OCI-LY1 (cell line): ENCODE results near the gene BICRAL.

Source experiments
- H2AFZ ChIP-seq: fragments of 200-600 bp; sonication (generic), shearing (Covaris generic); 2 replicates; pipeline ENCODE4 v1.6.0; 2014; ENCODE audit warnings: antibody characterized with exemption, mild to moderate bottlenecking, low read length
- H3F3A ChIP-seq: fragments of 200-600 bp; sonication (generic), shearing (Covaris generic); 2 replicates; pipeline ENCODE4 v1.6.0; 2014; ENCODE audit warnings: mild to moderate bottlenecking, antibody characterized with exemption, low read length, moderate library complexity; ENCODE audit not compliant: insufficient read depth
- H3K27ac ChIP-seq: fragments of 200-600 bp; sonication (generic); 2 replicates; pipeline ENCODE4 v1.5.1; 2014; ENCODE audit warnings: low read length, mixed run types, mild to moderate bottlenecking, low read depth; ENCODE audit not compliant: poor library complexity, severe bottlenecking
- H3K27me3 ChIP-seq: fragments of 200-600 bp; sonication (generic); 2 replicates; pipeline ENCODE4 v1.6.0; 2014; ENCODE audit warnings: antibody characterized with exemption, mild to moderate bottlenecking, low read length, moderate library complexity; ENCODE audit not compliant: insufficient read depth
- H3K36me3 ChIP-seq: fragments of 200-600 bp; sonication (generic); 2 replicates; pipeline ENCODE4 v1.6.1; 2014; ENCODE audit warnings: mild to moderate bottlenecking, antibody characterized with exemption, low read length, moderate library complexity, mixed read lengths; ENCODE audit not compliant: insufficient read depth
- H3K4me1 ChIP-seq: fragments of 200-600 bp; sonication (generic); 2 replicates; pipeline ENCODE4 v1.5.1; 2014; ENCODE audit warnings: mild to moderate bottlenecking, low read length, moderate library complexity; ENCODE audit not compliant: insufficient read depth, severe bottlenecking
- H3K4me2 ChIP-seq: fragments of 200-600 bp; sonication (generic), shearing (Covaris generic); 2 replicates; pipeline ENCODE4 v1.6.1; 2014; ENCODE audit warnings: low read length
- H3K4me3 ChIP-seq: fragments of 200-600 bp; sonication (generic); 2 replicates; pipeline ENCODE4 v1.5.1; 2014; ENCODE audit warnings: low read length, low read depth, mild to moderate bottlenecking, mixed read lengths; ENCODE audit not compliant: poor library complexity, severe bottlenecking
- H3K79me2 ChIP-seq: fragments of 200-600 bp; shearing (Covaris generic); 2 replicates; pipeline ENCODE4 v1.6.1; 2016; ENCODE audit warnings: mixed run types, low read length, mixed read lengths; ENCODE audit not compliant: insufficient read depth
- H3K9ac ChIP-seq: fragments of 200-600 bp; sonication (generic), shearing (Covaris generic); 2 replicates; pipeline ENCODE4 v1.6.1; 2014; ENCODE audit warnings: mild to moderate bottlenecking, low read length, mixed read lengths
- H3K9me2 ChIP-seq: fragments of 200-600 bp; sonication (generic), shearing (Covaris generic); 2 replicates; pipeline ENCODE4 v1.6.1; 2014; ENCODE audit warnings: low read depth, mild to moderate bottlenecking, low read length, mixed read lengths
- H3K9me3 ChIP-seq: fragments of 200-600 bp; shearing (Covaris generic); 2 replicates; pipeline ENCODE4 v1.6.1; 2014; ENCODE audit warnings: low read length, mixed read lengths
- H4K20me1 ChIP-seq: fragments of 200-600 bp; sonication (generic), shearing (Covaris generic); 2 replicates; pipeline ENCODE4 v1.6.0; 2016; ENCODE audit warnings: mild to moderate bottlenecking, low read length; ENCODE audit not compliant: insufficient read depth
- EZH2 ChIP-seq: fragments of 200-600 bp; sonication (generic), shearing (Covaris generic); IDR thresholded peaks from 2 replicates; pipeline ENCODE4 v1.8.0; 2017; ENCODE audit warnings: borderline replicate concordance, mixed run types, mild to moderate bottlenecking, antibody characterized with exemption, low read length, moderate library complexity, mixed read lengths
- TF ChIP-seq, protein P1 (sequence below): fragments of 200-600 bp; sonication (generic), shearing (Covaris generic); IDR thresholded peaks from 2 replicates; pipeline ENCODE4 v1.5.1; 2017; ENCODE audit warnings: mild to moderate bottlenecking, antibody characterized with exemption, low read length, moderate library complexity, mixed read lengths

BICRAL gene

DNA sequence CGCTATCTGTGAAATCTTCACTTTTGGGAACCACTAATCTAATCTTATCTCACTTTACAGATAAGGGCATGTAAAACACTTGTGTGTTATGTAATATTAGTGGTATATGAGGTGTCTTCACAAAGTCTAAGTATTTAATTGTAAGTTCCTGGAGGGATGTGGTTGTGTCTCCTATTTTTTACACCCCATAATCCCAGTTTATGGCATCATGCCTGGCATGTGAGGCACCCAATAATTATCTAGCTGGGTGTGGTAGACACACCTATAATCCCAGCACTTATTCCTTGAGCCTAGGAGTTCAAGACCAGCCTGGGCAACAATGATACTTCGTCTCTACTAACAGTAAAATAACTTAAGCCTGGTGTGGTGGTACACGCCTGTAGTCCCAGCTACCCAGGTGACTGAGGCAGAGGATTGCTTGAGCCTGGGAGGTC, 19.4 kb upstream of the BICRAL start:
- no peak overlapping the region for H3K9ac ChIP-seq
- no peaks in the 10 kb centered on the region for H3K79me2 ChIP-seq
- H3K4me2 ChIP-seq: no peak overlapping the region
- H3F3A ChIP-seq: no peaks in the 10 kb centered on the region
- no peaks in the 10 kb centered on the region for H3K9me2 ChIP-seq
- no peaks in the 10 kb centered on the region for H4K20me1 ChIP-seq
- H3K4me1 ChIP-seq: peaks cover 6% of the 10 kb centered on the region
- H3K27ac ChIP-seq: no peak overlapping the region
- no peak overlapping the region for H2AFZ ChIP-seq
- H3K9me3 ChIP-seq: no peaks in the 10 kb centered on the region
- TF ChIP-seq, protein P1, sequence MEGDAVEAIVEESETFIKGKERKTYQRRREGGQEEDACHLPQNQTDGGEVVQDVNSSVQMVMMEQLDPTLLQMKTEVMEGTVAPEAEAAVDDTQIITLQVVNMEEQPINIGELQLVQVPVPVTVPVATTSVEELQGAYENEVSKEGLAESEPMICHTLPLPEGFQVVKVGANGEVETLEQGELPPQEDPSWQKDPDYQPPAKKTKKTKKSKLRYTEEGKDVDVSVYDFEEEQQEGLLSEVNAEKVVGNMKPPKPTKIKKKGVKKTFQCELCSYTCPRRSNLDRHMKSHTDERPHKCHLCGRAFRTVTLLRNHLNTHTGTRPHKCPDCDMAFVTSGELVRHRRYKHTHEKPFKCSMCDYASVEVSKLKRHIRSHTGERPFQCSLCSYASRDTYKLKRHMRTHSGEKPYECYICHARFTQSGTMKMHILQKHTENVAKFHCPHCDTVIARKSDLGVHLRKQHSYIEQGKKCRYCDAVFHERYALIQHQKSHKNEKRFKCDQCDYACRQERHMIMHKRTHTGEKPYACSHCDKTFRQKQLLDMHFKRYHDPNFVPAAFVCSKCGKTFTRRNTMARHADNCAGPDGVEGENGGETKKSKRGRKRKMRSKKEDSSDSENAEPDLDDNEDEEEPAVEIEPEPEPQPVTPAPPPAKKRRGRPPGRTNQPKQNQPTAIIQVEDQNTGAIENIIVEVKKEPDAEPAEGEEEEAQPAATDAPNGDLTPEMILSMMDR: no peak
- no peak for TF ChIP-seq EZH2
- no peak overlapping the region for H3K4me3 ChIP-seq
- no peaks in the 10 kb centered on the region for H3K27me3 ChIP-seq
- H3K36me3 ChIP-seq: peaks cover 4% of the 10 kb centered on the region; the same call in 1 of the 2 replicates

DNA sequence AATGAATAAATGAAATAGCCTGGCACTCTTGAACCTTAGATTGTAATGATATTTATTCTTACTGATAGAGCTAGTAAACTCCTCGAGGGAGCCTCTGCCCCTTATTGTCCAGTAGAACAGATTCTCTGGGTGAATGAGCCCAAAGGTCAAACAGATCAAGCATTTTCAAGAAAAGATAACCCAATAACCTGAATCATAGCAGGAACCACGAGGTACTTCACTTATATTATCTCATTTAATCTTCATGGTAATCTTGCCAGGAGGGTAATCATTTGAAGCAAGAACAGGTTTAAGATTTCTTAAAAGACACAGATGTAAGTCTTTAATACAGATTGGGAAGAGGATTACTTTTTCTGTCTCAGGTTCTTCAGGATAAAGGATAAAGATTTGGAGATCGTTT, 18.9 kb upstream of the BICRAL start:
- Histone ChIP-seq H3K36me3 (peaks cover 4% of the 10 kb centered on the region; the same call in 1 of the 2 replicates), H3K4me2 (no peak overlapping the region), H4K20me1 (no peaks in the 10 kb centered on the region), H3F3A (no peaks in the 10 kb centered on the region), H3K4me3 (no peak overlapping the region), H3K9me3 (no peaks in the 10 kb centered on the region), H3K79me2 (no peaks in the 10 kb centered on the region), H3K27me3 (no peaks in the 10 kb centered on the region), H3K4me1 (peaks cover 1% of the 10 kb centered on the region), H3K9ac (no peak overlapping the region), H3K27ac (no peak overlapping the region), H2AFZ (no peak overlapping the region), H3K9me2 (no peaks in the 10 kb centered on the region)
- TF ChIP-seq EZH2: no peak
- TF ChIP-seq, protein P1: no peak

DNA sequence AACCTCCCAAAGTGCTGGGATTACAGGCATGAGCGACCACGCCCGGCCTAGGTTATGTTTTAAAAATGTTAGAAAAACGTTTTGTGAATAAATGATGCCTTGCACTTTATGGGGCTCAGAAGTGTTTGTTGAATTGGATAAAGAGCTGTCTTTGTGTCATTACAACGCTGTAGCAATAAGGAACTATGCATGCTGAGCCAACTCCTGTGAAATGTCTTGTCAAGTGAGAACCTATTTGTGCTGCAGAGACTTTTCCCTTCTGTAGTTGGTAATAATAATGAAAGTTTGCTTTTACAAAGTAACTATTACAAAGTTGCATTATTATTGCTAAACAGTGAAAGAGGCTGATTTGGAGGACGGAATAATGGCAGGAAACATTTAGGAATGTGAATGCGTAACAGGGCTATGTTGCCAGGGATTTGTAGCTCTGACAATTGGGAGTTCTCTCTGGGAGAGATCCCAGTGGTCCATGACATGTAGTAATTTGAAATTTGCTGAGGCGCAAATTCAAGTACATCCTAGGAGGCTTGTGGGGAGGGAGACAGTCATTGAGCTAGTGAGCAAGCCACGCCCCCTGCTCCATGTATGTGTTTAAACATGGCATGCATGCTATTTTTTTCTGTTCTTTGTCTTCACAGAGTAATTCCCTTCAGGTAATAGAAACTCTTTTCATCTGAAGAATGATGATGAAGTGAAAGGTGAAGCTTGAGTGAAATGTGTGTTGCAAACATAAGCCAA, 16.8 kb upstream of the BICRAL start:
- no peak overlapping the region for H3K9ac ChIP-seq
- no peak overlapping the region for H3K4me2 ChIP-seq
- no peaks in the 10 kb centered on the region for H3K9me3 ChIP-seq
- H3K36me3 ChIP-seq: no peaks in the 10 kb centered on the region
- H3K27me3 ChIP-seq: no peaks in the 10 kb centered on the region
- no peak for TF ChIP-seq EZH2
- TF ChIP-seq, protein P1: no peak
- no peak overlapping the region for H3K27ac ChIP-seq
- no peaks in the 10 kb centered on the region for H3K4me1 ChIP-seq
- no peaks in the 10 kb centered on the region for H4K20me1 ChIP-seq
- no peak overlapping the region for H2AFZ ChIP-seq
- no peaks in the 10 kb centered on the region for H3K79me2 ChIP-seq
- H3K4me3 ChIP-seq: no peak overlapping the region
- H3F3A ChIP-seq: no peaks in the 10 kb centered on the region
- no peaks in the 10 kb centered on the region for H3K9me2 ChIP-seq
